ENCODE data around the gene ABAT. TPM values are rescaled to one million over a fixed set of nuclear protein-coding genes. Genes with fewer than 3 reads are reported as not detected.

ABAT gene
- total and polyA plus RNA-seq, 4 donors = 4.4 to 14.0 (median 7.1) TPM

DNA sequence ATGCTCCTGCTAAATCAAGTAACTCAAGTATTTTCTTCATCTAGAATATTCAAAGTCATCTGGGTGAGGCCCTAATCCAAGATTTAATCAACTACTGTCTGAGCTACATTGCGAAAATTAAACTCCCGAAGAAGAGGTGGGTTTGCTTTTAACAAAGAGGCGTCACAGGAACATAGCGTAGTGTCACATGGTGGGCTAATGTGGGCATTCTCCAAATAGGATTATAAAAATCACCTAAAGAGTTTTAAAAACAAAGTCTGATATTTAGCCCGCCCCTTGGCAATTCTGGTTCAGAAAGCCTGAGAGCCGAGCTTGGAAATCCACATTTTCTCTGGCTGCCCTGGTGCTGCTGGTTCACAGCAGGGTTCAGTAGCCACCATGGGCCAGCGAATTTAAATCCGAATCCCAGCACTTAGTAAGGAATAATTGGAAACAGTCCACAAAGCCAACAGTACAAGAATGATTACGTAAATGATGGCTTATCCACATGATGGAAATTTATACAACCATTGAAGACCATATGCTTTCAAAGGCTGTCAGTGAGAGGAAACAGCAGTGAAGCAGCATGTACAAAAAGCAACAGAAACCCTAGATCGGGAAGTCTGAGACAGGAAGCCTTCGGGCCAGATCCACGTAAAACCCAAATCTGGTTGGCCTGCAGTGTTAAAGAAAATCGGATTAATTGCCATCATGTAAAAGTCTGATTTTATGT, 132.0 kb downstream of the ABAT start:
- H3K4me3 ChIP-seq = no peak overlapping the region
- no peak overlapping the region for H3K27ac ChIP-seq (ENCODE audit: low read depth in 1 of 2, low read length in 1 of 2)
- peaks cover 38 to 54% (median 48%) of the 10 kb centered on the region in 4 donors for H3K36me3 ChIP-seq (ENCODE audit: control insufficient read depth in 4 of 4, insufficient read depth in 4 of 4, low read length in 4 of 4)
- H3K27me3 ChIP-seq (ENCODE audit: control insufficient read depth in 3 of 3, insufficient read depth in 3 of 3, low read length in 2 of 3) = no peaks in the 10 kb centered on the region
- 90 to 93% methylated on average over 13 of the region's 13 CpGs for WGBS, 2 donors
- ATAC-seq (ENCODE audit: insufficient read depth, low FRiP score) (no peak), DNase-seq (peak in 1 of 3 donors; percentile 18)
- H3K4me1 ChIP-seq (ENCODE audit: control insufficient read depth in 5 of 5, insufficient read depth in 5 of 5, low read length in 5 of 5) = no peaks in the 10 kb centered on the region
- no peaks in the 10 kb centered on the region for H3K9me3 ChIP-seq (ENCODE audit: control insufficient read depth in 4 of 4, insufficient read depth in 3 of 4, low read length in 3 of 4)
- H3K9ac ChIP-seq (ENCODE audit: insufficient read depth in 1 of 2, low read length in 2 of 2) = no peak overlapping the region
- TF ChIP-seq, protein P1, sequence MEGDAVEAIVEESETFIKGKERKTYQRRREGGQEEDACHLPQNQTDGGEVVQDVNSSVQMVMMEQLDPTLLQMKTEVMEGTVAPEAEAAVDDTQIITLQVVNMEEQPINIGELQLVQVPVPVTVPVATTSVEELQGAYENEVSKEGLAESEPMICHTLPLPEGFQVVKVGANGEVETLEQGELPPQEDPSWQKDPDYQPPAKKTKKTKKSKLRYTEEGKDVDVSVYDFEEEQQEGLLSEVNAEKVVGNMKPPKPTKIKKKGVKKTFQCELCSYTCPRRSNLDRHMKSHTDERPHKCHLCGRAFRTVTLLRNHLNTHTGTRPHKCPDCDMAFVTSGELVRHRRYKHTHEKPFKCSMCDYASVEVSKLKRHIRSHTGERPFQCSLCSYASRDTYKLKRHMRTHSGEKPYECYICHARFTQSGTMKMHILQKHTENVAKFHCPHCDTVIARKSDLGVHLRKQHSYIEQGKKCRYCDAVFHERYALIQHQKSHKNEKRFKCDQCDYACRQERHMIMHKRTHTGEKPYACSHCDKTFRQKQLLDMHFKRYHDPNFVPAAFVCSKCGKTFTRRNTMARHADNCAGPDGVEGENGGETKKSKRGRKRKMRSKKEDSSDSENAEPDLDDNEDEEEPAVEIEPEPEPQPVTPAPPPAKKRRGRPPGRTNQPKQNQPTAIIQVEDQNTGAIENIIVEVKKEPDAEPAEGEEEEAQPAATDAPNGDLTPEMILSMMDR (IDR thresholded peaks at IDR 0.05; ENCODE audit: control extremely low read depth, extremely low read depth) = no peak

DNA sequence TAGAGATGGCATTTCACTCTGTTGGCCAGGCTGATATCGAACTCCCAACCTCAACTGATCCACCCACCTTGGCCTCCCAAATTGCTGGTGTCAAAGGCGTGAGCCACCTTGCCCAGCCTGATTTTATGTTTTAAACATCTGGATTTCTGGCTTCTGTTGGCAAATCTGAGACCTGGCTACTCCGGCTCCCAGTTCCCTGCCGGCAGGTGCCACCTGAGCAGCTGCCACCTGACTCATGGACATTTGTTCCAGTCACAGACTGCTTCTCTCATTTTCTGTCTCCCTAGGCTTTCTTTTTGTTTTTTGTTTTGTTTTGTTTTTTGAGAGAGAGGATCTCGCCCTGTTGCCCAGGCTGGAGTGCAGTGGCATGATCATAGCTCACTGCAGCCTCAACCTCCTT, 132.8 kb downstream of the ABAT start:
- no peaks in the 10 kb centered on the region for H3K4me1 ChIP-seq (ENCODE audit: control insufficient read depth in 5 of 5, insufficient read depth in 5 of 5, low read length in 5 of 5)
- DNase-seq = no peak
- H3K9me3 ChIP-seq (ENCODE audit: control insufficient read depth in 4 of 4, insufficient read depth in 3 of 4, low read length in 3 of 4) = no peaks in the 10 kb centered on the region
- H3K9ac ChIP-seq (ENCODE audit: insufficient read depth in 1 of 2, low read length in 2 of 2) = no peak overlapping the region
- H3K36me3 ChIP-seq (ENCODE audit: control insufficient read depth in 4 of 4, insufficient read depth in 4 of 4, low read length in 4 of 4) = peaks cover 34 to 57% (median 50%) of the 10 kb centered on the region in 4 donors
- TF ChIP-seq, protein P1 (IDR thresholded peaks at IDR 0.05; ENCODE audit: control extremely low read depth, extremely low read depth) = no peak
- ATAC-seq (ENCODE audit: insufficient read depth, low FRiP score) = no peak
- H3K4me3 ChIP-seq = no peak overlapping the region
- H3K27ac ChIP-seq (ENCODE audit: low read depth in 1 of 2, low read length in 1 of 2) = no peak overlapping the region
- no peaks in the 10 kb centered on the region for H3K27me3 ChIP-seq (ENCODE audit: control insufficient read depth in 3 of 3, insufficient read depth in 3 of 3, low read length in 2 of 3)
- 96 to 99% methylated on average over 5 of the region's 5 CpGs for WGBS, 2 donors

DNA sequence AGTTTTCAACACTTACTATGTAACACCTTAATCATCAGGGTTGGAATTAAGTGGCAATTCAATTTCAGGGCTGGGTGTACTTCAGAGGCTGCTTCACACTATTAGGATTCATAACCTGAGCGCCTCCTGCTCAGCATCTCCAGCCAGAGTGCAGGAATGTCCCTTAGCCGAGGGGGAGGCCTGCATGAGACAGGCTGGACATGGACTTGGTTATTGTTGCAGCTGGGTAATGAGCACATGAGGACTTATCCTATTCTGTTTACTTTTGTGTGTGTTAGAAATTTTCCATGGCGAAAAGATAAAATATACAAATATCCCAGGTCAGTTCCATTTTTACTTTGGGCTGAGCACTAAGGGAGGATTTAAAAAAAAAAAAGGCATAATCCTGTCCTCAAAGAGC, 133.6 kb downstream of the ABAT start:
- no peak for DNase-seq
- Histone ChIP-seq H3K4me1 (ENCODE audit: control insufficient read depth in 5 of 5, insufficient read depth in 5 of 5, low read length in 5 of 5) (no peaks in the 10 kb centered on the region), H3K27ac (ENCODE audit: low read depth in 1 of 2, low read length in 1 of 2) (no peak overlapping the region), H3K36me3 (ENCODE audit: control insufficient read depth in 4 of 4, insufficient read depth in 4 of 4, low read length in 4 of 4) (peaks cover 33 to 65% (median 51%) of the 10 kb centered on the region in 4 donors), H3K4me3 (no peak overlapping the region), H3K9ac (ENCODE audit: insufficient read depth in 1 of 2, low read length in 2 of 2) (no peak overlapping the region), H3K9me3 (ENCODE audit: control insufficient read depth in 4 of 4, insufficient read depth in 3 of 4, low read length in 3 of 4) (no peaks in the 10 kb centered on the region), H3K27me3 (ENCODE audit: control insufficient read depth in 3 of 3, insufficient read depth in 3 of 3, low read length in 2 of 3) (no peaks in the 10 kb centered on the region)
- ATAC-seq (ENCODE audit: insufficient read depth, low FRiP score) = no peak
- 97 to 98% methylated on average over 3 of the region's 3 CpGs for WGBS, 2 donors
- TF ChIP-seq, protein P1 (IDR thresholded peaks at IDR 0.05; ENCODE audit: control extremely low read depth, extremely low read depth) = no peak
